OCI-LY1 (cell line): ENCODE results near the gene ROR1.

ENCODE experiments used
- EZH2 ChIP-seq: fragments of 200-600 bp; sonication (generic), shearing (Covaris generic); IDR thresholded peaks from 2 replicates; pipeline ENCODE4 v1.8.0; 2017; ENCODE audit warnings: borderline replicate concordance, mixed run types, mild to moderate bottlenecking, antibody characterized with exemption, low read length, moderate library complexity, mixed read lengths
- TF ChIP-seq, protein P1 (sequence below): fragments of 200-600 bp; sonication (generic), shearing (Covaris generic); IDR thresholded peaks from 2 replicates; pipeline ENCODE4 v1.5.1; 2017; ENCODE audit warnings: mild to moderate bottlenecking, antibody characterized with exemption, low read length, moderate library complexity, mixed read lengths

DNA sequence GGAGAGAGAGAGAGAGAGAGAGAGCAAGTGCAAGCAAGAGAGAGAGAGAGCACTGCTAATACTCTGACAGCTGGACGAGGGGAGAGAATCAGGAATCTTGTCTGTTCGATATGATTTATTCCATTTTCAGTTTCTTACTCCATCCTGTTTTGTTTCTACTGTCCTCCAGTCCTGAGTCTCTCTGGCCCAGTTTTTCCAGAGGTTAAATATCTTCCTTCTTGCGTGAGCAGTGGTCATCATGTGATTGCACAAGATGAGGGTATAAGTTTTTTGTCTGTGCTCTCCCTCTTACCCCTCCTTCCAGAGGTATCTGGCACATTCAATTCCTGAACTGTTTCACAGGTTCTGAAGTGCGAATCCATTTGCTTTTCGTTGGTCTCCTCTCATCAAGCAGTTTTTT lies 446.4 kb downstream of the ROR1 start:
- no peak for TF ChIP-seq EZH2
- TF ChIP-seq, protein P1, sequence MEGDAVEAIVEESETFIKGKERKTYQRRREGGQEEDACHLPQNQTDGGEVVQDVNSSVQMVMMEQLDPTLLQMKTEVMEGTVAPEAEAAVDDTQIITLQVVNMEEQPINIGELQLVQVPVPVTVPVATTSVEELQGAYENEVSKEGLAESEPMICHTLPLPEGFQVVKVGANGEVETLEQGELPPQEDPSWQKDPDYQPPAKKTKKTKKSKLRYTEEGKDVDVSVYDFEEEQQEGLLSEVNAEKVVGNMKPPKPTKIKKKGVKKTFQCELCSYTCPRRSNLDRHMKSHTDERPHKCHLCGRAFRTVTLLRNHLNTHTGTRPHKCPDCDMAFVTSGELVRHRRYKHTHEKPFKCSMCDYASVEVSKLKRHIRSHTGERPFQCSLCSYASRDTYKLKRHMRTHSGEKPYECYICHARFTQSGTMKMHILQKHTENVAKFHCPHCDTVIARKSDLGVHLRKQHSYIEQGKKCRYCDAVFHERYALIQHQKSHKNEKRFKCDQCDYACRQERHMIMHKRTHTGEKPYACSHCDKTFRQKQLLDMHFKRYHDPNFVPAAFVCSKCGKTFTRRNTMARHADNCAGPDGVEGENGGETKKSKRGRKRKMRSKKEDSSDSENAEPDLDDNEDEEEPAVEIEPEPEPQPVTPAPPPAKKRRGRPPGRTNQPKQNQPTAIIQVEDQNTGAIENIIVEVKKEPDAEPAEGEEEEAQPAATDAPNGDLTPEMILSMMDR = no peak
